ENCODE results near the gene PTPN6. TPM values are rescaled to one million over a fixed set of nuclear protein-coding genes. Genes with fewer than 3 reads are reported as not detected.

The PTPN6 gene
- total and polyA plus RNA-seq, 10 of the 15 experiments (the other 5 are each of a cell fraction or from before 2014, with no cell fraction given), result 229 to 457 (median 370) TPM

GRCh38 chr12:6979453-6979852 is 28.3 kb downstream of the PTPN6 start:
- Histone ChIP-seq H3K9me3 (replicated peaks; ENCODE audit: control insufficient read depth, insufficient read depth, low read length) (no peaks in the 10 kb centered on the region), H3K36me3 (ENCODE audit: control insufficient read depth in 2 of 2, insufficient read depth in 2 of 2, low read length in 1 of 2) (peaks cover 23 to 47% of the 10 kb centered on the region in 2 experiments), H4K20me1 (ENCODE audit: control insufficient read depth, insufficient read depth) (no peaks in the 10 kb centered on the region; the same call in 1 of the 2 replicates), H3K4me3 (no peak overlapping the region), H3K4me1 (ENCODE audit: control insufficient read depth, insufficient read depth, low read length) (peaks cover 12% of the 10 kb centered on the region), H3K27ac (ENCODE audit: control insufficient read depth, insufficient read depth) (no peak overlapping the region), H2AFZ (ENCODE audit: control insufficient read depth, low read depth, low read length) (no peak overlapping the region), H3K79me2 (ENCODE audit: control insufficient read depth, insufficient read depth, low read length) (no peaks in the 10 kb centered on the region; the same call in 1 of the 2 replicates), H3K9ac (ENCODE audit: control insufficient read depth, insufficient read depth, low read length) (no peak overlapping the region), H3K4me2 (ENCODE audit: control insufficient read depth, insufficient read depth) (no peak overlapping the region), H3K27me3 (replicated peaks in 1 of 2; ENCODE audit: control insufficient read depth in 2 of 2, insufficient read depth in 2 of 2, low read length in 1 of 2) (no peaks in the 10 kb centered on the region)
- ChIA-PET RAD21 (ENCODE audit: unreplicated experiment) (no interaction called here), CTCF (no interaction called here), POLR2A (interaction anchor here (0.5 kb wide), 1 partner anchor 32 kb away, joined by 4 read pairs; no protein-coding TSS in a partner anchor), SMC1A (ENCODE audit: uncharacterized antibody, unreplicated experiment) (no interaction called here)
- intact Hi-C loops (cut with micrococcal nuclease; ENCODE audit: unreplicated experiment), result no loop called here
- FAIRE-seq, result no peak
- TF ChIP-seq RCOR1 (conservative IDR thresholded peaks at IDR 0.05; ENCODE audit: low read depth, low read length) (no peak), STAT1 (conservative IDR thresholded peaks at IDR 0.05) (no peak), WRNIP1 (IDR thresholded peaks at IDR 0.05; ENCODE audit: borderline replicate concordance, low read depth, low read length) (no peak), ZNF207 (IDR thresholded peaks at IDR 0.05; ENCODE audit: borderline replicate concordance) (no peak), USF1 (IDR thresholded peaks at IDR 0.05; ENCODE audit: borderline replicate concordance, extremely low read length, insufficient read depth, low read depth, low read length) (no peak), MTA3 (IDR thresholded peaks at IDR 0.05; ENCODE audit: borderline replicate concordance, low read length) (no peak), ESRRA (IDR thresholded peaks at IDR 0.05; ENCODE audit: low read length) (no peak), ZNF274 (IDR thresholded peaks at IDR 0.05; ENCODE audit: insufficient read depth, insufficient read length) (no peak), HSF1 (IDR thresholded peaks at IDR 0.05; ENCODE audit: low read depth, low read length) (no peak), ATF3 (IDR thresholded peaks at IDR 0.05; ENCODE audit: borderline replicate concordance, extremely low read depth, low read depth, low read length) (no peak), SUZ12 (IDR thresholded peaks at IDR 0.05; ENCODE audit: unreplicated experiment) (no peak), EZH2 (IDR thresholded peaks at IDR 0.05; ENCODE audit: borderline replicate concordance, control insufficient read depth, low read depth, low read length) (no peak), CREM (IDR thresholded peaks at IDR 0.05; ENCODE audit: low read depth) (no peak), ZNF622 (IDR thresholded peaks at IDR 0.05) (no peak), ZNF384 (IDR thresholded peaks at IDR 0.05; ENCODE audit: borderline replicate concordance, low read depth, low read length) (no peak), ZNF217 (IDR thresholded peaks at IDR 0.05) (no peak), RBBP5 (conservative IDR thresholded peaks at IDR 0.05) (no peak)
- TF ChIP-seq, protein P1, sequence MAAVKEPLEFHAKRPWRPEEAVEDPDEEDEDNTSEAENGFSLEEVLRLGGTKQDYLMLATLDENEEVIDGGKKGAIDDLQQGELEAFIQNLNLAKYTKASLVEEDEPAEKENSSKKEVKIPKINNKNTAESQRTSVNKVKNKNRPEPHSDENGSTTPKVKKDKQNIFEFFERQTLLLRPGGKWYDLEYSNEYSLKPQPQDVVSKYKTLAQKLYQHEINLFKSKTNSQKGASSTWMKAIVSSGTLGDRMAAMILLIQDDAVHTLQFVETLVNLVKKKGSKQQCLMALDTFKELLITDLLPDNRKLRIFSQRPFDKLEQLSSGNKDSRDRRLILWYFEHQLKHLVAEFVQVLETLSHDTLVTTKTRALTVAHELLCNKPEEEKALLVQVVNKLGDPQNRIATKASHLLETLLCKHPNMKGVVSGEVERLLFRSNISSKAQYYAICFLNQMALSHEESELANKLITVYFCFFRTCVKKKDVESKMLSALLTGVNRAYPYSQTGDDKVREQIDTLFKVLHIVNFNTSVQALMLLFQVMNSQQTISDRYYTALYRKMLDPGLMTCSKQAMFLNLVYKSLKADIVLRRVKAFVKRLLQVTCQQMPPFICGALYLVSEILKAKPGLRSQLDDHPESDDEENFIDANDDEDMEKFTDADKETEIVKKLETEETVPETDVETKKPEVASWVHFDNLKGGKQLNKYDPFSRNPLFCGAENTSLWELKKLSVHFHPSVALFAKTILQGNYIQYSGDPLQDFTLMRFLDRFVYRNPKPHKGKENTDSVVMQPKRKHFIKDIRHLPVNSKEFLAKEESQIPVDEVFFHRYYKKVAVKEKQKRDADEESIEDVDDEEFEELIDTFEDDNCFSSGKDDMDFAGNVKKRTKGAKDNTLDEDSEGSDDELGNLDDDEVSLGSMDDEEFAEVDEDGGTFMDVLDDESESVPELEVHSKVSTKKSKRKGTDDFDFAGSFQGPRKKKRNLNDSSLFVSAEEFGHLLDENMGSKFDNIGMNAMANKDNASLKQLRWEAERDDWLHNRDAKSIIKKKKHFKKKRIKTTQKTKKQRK (IDR thresholded peaks at IDR 0.05; ENCODE audit: low read depth, low read length), result no peak
- TF ChIP-seq, protein P2, sequence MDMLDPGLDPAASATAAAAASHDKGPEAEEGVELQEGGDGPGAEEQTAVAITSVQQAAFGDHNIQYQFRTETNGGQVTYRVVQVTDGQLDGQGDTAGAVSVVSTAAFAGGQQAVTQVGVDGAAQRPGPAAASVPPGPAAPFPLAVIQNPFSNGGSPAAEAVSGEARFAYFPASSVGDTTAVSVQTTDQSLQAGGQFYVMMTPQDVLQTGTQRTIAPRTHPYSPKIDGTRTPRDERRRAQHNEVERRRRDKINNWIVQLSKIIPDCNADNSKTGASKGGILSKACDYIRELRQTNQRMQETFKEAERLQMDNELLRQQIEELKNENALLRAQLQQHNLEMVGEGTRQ (IDR thresholded peaks at IDR 0.05; ENCODE audit: borderline replicate concordance, low read depth, low read length), result no peak
- ATAC-seq, result no peak
- no TSS peak for BruUV-seq (replicated peaks)
- no peak for DNase-seq (ENCODE audit: low read depth, low spot score)
- in situ Hi-C loops (cut with MboI), result no loop called here
- 77% methylated on average over 3 of the region's 3 CpGs for WGBS (ENCODE audit: insufficient coverage, insufficient replicate concordance, low lambda C conversion rate, missing lambda C conversion rate)

Measured in GM12878 (cell line).